G401 (cell line): ENCODE measurements around the gene RNF166. TPM values are rescaled to one million over a fixed set of nuclear protein-coding genes. Genes with fewer than 3 reads are reported as not detected.

ENCODE experiments used
- DNase-seq: peaks from one replicate; pipeline ENCODE4 v3.0.0-alpha.2; 2015; ENCODE audit warnings: low spot score
- in situ Hi-C: cut with HindIII; loops from 2 replicates; pipeline ENCODE4 v1.10.0; 2016; ENCODE audit warnings: low sequenced_read_pairs, mixed read lengths
- total RNA-seq: library from RNA; depleted of rRNA; stranded (reverse); fragments of >200 nt; shearing (Covaris generic); gene quantifications from 2 replicates; pipeline ENCODE4 v1.2.3, GENCODE V29; 2014

RNF166 gene
- total RNA-seq, 1 experiment from 2014 or later = 31.3 TPM

DNA sequence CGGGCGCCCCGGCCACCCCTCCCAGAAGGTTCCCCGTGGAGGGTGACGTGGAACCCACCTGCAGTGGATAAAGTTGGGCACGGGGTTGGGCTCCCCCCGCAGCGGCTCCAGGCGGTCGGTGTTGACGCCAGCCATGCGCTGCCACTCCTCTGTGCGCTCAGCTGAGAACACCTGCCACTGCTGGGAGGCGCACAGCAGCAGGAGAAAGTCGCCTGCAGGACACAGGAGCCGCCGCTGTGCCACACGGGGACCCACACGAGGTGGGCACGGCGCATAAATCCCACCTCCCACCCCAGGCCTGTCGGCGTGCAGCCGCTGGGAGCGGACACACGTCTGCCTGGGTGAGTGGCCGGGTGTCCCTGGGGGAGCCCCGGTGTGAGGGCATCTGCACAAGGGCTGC is 20.8 kb upstream of the RNF166 start:
- DNase-seq = no peak
- in situ Hi-C loops = no loop called here

DNA sequence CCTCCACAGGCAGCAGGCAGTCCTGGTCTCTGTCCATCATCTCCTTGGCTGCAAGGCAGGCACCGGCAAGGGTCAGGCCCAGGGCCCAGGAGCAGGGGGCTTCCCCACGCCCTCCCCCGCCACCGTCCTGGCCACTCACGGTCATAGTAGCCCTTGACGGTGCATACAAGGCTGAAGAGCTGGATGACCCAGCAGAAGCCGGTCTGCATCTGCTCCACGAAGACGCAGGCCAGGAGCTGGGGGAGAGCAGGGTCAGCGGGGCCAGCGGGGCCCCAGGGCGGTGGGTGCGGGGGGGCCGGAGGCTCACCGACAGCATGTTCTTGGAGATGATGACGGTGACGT is 20.2 kb upstream of the RNF166 start:
- in situ Hi-C loops = no loop called here
- DNase-seq = no peak

DNA sequence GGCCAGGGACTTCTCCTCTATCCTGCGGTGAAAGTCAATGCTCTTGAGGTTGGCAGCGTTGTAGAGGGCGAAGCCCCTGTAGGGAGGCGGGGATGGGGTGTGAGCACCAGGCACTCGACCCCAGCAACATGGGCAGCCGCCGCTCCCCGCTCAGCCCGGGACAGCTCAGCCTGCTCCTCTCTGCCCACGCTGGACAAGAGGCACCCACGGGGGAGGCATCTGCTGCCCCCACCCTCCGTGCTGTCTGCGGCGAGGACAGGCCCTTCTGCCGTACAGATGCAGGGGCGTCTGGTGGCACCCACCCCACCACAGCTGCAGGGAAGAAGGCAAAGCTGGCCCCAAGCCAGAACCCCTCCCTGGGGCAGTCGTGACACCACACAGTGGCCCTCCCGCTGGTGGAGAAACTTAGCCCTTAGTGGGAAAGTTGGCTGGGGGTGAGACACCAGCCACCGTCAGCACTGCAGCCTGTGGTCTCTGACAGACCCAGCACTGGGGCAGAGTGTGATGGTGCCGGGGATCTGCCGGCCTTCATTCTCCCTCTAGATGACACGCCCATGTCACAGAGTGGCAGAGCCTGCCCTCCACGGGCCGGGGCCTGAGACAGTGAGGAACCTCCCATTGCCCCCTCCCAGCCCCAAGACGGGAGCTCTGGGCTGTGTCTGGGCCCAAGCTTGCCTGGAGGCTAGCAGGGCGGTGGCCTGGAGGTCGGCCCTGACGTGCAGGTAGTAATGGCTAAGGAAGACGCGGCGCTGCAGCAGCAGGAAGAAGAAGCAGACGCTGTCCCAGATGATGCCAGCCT is 19.6 kb upstream of the RNF166 start:
- in situ Hi-C loops = no loop called here
- no peak for DNase-seq

DNA sequence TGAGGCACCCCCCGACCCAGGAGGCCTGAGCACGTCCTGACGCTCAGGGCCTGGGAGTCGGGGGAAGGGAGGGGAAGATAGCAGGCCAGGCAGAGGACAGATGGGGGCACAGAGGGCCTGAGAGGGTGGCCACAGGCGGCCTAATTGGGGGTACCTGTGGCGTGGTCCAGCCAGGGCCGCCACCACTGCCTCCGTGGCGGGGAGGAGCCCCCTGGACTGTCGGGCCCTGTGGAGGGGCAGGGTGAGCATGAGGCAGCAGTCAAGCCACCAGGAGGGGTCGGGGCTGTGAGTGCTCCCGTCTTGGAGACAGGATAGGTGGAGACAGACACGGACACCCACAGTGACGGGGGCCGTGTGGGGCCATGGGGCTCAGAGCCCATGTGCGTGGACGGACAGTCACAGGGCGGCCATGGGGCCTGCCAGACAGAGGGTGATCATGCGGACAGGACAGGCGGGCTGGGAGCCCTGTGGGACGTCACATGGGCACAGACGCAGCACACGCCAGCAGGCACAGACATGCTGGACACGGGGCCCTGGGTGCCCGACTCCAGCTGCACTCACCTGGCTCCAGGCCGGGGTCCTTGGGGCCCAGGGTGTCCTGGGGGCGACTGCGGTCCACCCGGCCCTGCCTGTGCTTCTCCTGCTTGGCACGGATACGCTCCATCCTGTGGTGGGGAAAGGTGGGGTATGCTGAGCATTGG is 18.8 kb upstream of the RNF166 start:
- no peak for DNase-seq
- in situ Hi-C loops = no loop called here

DNA sequence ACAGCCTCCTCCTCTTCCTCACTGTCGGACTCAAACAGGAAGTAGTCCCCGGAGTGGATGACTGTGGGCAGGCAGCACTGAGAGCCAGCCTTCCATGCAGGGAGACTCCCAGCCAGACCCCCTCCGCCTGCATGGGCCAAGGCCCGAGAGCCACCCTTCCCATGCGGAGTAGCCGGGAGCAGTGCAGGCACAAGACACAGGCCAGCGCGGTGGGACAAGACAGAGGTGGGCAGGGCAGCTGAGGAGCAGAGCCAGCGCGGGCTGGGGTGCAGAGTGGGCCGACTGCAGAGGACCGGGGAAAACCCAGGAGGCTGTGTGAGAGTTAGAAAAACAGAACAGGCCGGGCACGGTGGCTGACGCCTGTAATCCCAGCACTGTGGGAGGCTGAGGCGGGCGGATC is 17.7 kb upstream of the RNF166 start:
- in situ Hi-C loops = no loop called here

DNA sequence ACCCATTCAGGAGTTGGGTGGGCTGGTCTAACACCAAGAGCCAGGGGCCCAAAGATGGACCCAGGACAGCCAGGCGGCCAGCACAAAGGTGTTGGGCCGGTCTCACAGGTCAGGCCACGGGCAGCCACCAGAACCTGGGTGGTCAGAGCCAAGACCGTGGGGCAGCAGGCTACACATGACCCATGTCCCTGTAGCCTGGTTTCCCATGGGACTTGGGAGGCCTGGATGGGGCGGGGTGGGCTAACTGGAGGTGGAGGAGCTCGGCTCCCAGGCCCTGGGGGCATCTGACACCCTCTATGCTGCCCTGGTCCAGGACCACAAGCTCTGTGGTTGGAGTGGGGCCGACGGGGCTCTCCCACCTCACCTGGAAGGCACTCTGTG is 17.3 kb upstream of the RNF166 start:
- no peak for DNase-seq
- in situ Hi-C loops = no loop called here

More for the DNA sequence above, 17.7 kb upstream of the RNF166 start:
- DNase-seq = no peak

DNA sequence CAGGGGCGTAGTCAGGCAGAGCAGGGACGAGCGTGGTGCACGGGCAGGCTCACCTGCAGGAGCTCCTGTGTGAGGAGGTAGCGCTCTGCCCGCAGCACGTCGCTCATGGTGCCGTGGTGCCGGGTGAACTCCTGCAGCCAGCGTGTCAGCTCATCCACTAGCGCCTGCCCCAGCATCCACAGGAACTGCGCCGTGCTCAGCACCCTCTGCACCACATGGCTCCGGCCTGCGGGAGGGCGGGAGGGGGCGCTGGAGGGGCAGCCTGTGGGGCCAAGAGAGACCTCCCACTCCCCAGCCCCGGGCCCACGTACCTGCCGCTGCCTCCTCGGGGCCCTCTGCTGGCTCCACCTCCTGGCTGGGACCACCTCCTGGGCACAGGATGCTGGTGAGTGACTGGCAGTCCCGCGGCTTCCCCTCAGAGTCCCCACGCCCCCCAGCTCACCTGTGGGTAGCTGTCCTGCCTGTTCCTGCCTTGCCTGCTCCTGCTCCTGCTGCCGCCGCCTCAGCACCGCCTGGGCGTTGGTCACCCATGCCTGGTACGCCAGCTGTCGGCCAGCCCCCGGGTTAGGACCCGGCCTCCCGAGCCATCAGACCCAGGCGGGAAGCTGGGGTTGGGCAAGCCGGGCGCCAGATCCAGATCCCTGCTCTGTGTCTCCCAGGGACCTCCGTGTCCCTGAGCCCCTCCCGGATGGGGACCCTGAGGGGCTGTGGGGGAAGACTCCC is 16.7 kb upstream of the RNF166 start:
- in situ Hi-C loops = no loop called here
- DNase-seq = no peak

DNA sequence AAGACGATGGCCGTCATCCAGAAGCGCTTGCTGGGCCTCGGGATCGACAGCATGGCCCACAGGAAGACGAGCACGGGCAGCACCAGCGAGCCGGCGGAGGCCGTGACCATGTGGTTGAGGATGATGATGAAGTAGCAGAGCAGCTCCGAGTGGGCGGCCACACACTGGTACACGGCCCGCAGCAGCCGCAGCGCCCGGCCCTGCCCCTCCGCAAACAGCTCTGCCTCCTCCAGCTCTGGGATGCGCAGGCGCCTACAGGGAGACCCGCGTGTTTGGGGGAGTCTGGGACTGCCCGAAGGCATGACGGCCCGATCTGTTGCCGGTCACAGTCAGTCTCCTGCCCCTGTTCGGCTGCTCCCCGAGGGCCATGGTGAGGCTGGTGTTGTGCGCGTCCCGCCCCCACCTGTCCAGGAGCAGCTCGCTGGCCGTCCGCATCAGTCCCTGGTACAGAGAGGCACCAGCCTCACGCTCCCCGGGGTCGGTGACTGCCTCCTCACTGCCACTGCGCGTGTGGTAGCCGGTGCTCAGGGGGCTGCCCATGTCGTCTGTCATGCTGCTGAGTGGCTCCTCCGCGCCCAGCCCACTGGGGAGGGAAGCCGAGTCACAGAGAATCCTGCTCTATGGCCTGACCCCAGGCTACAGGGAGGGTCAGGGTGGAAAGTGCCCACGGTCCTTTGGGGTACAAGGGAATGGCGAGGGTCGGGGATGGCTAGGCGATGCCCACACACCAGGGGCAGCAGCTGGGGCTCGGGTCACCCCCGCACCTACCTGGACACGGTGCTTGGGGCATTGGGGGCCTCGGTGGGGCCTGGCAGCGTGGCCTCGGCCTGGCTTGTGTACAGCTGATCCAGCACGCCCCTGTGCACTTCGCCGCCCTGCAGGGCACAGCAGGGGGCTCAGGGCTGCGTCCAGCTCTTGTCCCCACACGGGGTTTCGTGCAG is 15.9 kb upstream of the RNF166 start:
- in situ Hi-C loops = no loop called here
- no peak for DNase-seq

DNA sequence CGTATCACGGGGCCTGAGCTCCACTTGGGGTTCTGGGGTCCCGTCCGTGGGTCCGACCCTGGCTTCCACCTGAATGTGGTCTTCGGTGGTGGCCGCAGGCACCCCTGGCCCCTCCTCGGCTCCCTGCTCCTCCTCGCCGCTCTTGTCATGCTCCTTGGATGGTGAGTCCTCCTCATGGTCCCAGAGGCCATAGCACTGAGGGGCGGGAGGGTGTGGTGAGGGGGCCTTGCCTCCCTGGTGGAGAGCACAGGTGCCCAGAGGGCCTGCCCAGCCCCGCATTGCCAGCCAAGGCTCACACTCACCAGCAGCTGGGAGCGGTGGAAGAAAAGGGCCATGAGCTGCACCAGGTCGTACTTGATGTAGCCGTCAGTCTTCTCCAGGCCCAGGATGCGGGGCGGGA is 15.0 kb upstream of the RNF166 start:
- in situ Hi-C loops = no loop called here

DNA sequence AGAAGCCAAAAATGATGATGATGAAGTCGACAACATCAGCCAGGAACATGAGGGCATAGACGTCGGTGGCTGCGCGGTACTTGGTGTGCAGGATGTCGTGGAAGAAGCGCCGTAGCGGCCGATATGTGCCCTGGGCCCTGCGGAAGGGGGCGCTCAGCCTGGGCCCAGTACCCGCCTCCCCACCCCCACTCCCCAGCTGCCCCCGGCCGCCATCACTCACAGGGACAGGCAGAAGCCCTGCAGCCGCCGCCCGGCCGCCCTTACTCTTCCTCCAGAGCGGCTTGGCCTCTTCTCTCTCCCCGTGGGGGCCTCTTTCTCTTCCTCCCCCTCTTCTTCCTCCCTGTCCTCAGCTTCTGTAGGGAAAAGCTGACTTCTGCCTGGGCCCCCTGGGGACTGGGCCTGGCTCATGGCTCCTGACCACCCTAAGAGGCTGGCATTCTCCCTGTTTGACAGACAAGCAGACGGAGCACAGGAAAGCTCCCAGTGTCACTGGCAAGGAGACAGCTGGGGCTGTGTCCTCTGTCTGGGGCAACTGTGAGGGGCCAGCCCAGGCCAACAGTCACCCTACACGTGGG is 14.3 kb upstream of the RNF166 start:
- in situ Hi-C loops = no loop called here
- DNase-seq = no peak

More for the DNA sequence above, 15.0 kb upstream of the RNF166 start:
- no peak for DNase-seq

DNA sequence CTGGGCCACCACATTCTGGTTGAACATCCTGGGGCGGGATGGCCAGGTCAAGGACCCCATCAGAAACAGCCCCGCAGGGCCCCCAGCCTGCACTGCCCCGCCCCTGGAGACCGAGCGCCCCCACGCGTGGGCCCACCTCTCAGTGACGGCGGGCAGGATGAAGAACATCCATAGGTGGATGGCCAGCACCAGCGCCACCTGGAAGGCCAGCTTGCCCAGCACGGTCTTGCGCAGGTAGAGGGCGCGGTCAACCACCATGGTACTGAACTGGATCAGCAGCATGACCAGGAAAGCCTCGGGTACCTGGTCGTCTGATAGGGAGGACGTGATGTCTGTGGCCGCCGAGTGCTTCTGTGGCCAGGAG is 13.7 kb upstream of the RNF166 start:
- no peak for DNase-seq
- in situ Hi-C loops = no loop called here

DNA sequence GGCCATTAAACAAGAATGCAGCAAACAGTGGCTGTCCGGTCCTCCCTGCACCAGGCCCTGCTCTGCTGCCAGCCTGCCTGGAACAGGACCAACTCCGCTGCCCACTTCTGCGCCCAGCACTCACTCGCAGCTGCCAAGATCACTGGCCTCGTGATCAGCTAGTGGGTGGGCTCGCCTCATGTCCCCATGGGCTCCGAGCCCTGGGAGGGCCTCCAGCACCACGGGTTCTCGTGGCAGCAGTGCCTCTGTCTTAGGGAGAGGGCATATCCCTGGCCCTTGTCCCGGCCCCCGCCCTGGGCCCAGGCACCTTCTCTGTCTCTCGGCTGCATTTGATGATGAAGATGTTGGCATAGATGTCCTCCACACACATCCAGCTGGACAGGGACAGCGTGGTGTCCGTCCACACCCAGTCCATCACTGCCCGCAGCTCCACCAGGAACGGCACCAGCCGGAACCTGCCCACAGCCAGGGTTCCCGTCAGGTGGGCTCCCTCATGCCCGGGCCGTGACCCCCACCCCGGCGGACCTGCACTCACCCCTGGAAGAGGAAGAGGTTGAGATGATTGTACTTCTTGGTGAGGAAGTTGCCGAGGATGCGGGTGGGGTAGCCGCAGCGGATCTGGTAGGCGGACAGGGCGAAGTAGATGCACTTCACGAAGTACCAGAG is 13.2 kb upstream of the RNF166 start:
- DNase-seq = peak; percentile 27
- in situ Hi-C loops = no loop called here

DNA sequence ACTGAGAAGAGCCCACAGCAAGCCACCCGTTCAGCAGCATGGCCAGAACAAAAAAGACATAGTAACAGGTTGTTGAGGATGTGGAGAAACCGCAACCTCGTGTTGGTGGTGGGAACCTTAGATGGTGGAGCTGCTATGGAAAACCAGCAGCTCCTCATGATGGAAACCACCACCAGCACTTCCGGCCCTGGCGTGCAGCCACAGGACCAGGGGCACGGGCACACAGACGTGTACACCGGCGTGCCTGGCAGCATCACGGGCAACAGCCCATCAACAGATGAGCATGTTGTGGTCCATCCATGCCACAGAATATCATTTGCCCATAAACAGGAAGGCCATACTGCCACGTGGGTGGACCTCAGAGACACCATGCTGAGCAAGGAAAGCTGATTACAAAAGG is 12.0 kb upstream of the RNF166 start:
- DNase-seq = no peak
- in situ Hi-C loops = no loop called here

DNA sequence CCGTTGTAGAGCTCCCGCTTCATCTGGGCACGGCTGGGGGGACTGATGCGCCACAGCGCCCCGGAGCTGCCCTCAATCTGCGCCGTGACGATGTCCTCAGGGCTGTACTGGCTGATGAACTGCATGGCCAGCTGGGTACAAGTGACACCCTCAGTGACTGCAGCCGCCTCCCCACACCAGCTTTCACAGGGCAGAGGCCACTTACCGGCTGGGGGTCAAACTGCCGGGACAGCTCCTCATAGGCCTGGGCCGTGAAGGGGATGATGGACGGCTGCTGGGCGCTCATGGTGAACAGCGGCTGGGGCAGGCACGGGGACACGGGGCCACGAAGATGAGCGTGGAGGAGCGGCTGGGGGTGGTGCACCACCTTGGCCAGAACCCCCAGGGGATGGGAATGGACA is 10.4 kb upstream of the RNF166 start:
- in situ Hi-C loops = no loop called here

DNA sequence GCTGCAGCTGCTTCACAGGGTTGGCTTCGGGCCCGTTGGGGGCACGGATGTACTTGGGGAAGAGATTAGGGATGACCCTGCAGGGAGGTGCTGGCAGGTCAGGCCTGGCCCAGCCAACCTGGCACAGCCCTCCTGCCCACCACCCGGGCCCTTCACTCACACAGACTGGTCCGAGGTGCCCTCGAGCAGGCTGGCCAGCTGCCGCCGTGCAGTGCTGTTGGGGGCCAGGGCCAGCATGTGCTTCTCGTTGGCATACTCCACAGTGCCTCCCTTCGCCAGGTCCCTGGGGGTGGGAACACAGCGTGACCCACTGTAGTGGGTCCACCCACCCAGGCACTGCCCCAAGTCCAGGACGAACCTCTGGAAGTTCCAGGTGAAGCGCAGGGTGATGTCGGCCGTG is 10.0 kb upstream of the RNF166 start:
- in situ Hi-C loops = no loop called here
- DNase-seq = no peak

More for the DNA sequence above, 10.4 kb upstream of the RNF166 start:
- DNase-seq = no peak

DNA sequence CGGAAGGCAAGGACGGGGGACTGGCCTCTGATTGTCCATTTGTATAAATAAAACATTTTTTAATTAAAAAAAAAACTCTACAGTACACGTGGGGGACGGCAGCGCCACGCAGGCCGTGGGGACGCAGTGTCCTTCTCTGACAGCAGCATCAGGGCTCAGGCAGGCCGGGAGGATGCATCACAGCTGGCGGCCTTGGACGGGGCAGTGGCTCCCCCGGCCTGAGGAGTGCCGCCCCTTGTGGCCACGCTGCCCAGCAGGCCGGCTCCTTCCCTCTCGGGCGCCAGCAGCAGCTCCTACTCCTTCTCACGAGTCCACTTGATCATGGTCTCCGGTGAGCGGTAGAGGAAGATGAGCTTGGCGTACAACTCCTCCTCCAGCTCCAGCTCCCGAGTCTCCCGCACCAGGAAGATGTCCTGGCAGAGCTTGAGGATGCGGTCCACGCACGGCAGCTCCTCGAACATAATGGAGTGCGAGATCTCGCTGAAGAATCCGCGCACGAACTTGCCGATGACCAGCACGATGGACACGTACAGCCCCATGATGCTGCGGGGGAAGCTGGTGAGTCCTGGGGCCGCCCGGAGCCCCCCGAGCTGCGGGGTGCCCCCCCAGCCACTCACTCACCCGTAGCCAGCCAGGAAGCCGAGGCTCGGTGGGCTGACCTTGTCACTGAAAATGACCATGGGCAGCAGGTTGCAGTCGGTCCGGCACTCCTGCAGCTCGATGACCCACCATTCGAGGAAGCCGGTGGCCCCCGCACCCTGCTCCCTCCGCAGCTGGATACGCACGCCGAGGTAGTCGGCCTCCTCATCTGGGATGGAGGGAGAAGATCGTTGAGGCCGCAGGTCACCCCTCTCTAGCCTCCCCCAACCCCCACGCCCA is 9.3 kb upstream of the RNF166 start:
- in situ Hi-C loops = no loop called here
- no peak for DNase-seq

DNA sequence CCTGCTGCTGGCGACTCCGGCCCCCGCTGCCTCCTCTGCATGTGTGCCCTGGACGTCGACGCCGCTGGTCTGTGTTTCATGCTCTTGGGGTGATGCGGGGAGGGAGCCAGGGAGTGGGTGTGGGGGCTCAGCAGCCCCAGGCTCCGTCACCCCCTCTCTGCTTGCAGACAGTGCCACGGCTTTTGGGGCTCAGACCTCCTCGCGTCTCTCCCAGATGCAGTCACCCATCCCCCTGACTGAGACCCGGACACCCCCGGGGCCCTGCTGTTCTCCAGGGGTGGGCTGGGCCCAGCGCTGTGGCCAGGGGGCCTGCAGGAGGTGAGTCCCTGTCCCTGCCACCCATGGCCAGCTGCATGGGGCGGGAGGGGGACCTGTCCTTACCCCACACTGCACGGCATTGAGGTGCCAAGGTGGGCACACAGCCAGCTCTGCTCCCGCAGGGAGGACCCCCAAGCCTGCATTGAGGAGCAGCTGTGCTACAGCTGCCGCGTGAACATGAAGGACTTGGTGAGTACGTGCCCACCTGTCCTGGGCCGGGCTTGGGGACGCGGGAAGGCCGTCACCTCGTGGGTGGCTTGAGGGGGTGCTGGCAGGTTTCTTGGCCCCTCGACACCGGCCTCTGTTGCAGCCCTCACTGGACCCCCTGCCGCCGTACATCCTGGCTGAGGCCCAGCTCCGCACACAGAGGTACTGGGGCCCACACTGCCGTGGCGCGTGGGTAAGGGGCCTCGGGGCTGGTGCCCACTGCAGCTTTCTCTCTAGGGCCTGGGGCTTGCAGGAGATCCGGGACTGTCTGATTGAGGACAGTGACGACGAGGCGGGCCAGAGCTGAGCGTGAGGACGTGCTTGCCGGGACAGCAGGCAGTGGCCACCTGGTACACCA is 8.5 kb upstream of the RNF166 start:
- in situ Hi-C loops = no loop called here
- DNase-seq = no peak
